ENCODE measurements around the gene QSER1.
"Not testable (repeated sequence)": the region's sequence is repeated elsewhere in the genome, so short reads cannot be mapped to it uniquely, and the experiment has no call there.

Gene QSER1

GRCh38 chr11:32892355-32893092, at the start of gene QSER1:
TSS of gene QSER1 (plus strand) at chr11:32892811. CDS start at chr11:32893126, 315 bp downstream.
- DNase-seq (ENCODE audit: low spot score) = peak; percentile 88

DNA sequence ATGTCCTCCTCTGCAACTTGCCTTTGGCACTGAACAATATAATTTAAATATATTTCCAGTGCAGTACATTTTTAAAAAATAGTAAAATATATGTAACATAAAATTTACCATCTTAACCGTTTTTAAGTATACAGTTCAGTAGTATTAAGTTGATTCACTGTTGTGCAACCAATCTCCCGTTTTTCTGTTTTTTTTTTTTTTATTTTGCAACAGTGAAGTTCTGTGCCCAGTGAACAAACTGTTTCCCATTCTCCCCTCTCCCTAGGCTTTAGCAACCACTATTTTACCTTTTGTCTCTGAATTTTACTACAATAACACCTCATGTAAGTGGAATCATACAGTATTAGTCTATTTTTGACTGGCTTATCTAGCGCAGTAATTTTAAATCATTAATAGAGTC, 49.1 kb upstream of the QSER1 start:
- no peak for DNase-seq (ENCODE audit: low spot score)

GRCh38 chr11:32847511-32847910, 45.1 kb upstream of the QSER1 start:
- DNase-seq (ENCODE audit: low spot score) = no peak

DNA sequence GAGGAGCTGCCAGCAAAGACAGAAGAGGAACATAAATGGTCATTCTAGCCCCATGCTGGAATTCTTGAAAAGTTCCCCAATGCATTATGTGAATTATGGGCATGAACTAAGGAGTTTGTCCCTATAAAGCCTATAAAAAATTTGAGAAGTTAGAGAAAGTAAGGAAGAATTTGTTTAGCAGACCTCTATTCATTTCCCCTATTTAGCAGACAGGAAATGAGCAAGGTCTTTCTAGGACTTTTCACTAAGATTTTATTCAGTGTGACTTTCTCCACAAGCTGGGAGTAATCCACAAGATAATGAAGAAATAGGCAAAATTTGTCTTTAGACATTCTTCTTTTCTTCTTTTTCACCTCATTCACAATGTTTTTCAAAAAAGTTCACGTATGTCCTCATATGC, 42.9 kb upstream of the QSER1 start:
- DNase-seq (ENCODE audit: low spot score) = no peak

GRCh38 chr11:32851251-32851650, 41.4 kb upstream of the QSER1 start:
- DNase-seq (ENCODE audit: low spot score) = no peak

- DNase-seq (ENCODE audit: low spot score) = peak; percentile 40
Observed at GRCh38 chr11:32852207-32852606, 40.4 kb upstream of the QSER1 start.

DNA sequence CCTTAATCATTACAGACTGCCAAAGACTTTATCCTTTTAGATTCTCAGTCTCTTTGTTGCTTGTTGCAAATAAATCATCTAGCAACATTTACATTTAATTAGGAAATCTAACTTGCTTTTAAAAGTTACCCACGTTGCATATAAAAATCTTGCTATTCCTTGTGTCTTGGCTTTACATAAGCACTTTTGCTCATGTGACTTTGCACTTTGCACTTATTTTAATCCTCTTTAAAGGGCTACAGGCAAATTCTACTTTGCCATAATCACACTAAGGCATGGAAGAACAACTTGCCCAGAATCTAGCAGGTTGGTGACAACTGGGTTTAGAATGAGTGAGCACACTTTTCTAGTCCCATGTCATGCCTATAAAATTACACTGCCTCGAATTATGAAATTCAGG, 37.0 kb upstream of the QSER1 start:
- DNase-seq (ENCODE audit: low spot score) = no peak

DNA sequence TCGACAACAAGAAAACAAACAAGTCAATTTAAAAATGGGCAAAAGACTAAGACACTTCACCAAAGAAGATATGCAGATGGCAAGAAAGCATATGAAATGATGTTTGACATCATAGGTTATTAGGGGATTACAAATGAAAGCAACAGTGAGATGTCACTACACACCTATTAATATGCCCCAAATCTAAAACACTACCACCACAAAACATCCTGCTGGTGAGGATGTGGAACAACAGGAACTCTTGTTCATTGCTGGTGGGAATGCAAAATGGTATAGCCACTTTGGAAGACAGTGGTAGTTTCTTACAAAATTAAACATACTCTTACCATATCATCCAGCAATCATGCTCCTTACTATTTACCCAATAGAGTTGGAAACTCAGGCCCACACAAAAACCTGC, 33.9 kb upstream of the QSER1 start:
- no peak for DNase-seq (ENCODE audit: low spot score)

DNA sequence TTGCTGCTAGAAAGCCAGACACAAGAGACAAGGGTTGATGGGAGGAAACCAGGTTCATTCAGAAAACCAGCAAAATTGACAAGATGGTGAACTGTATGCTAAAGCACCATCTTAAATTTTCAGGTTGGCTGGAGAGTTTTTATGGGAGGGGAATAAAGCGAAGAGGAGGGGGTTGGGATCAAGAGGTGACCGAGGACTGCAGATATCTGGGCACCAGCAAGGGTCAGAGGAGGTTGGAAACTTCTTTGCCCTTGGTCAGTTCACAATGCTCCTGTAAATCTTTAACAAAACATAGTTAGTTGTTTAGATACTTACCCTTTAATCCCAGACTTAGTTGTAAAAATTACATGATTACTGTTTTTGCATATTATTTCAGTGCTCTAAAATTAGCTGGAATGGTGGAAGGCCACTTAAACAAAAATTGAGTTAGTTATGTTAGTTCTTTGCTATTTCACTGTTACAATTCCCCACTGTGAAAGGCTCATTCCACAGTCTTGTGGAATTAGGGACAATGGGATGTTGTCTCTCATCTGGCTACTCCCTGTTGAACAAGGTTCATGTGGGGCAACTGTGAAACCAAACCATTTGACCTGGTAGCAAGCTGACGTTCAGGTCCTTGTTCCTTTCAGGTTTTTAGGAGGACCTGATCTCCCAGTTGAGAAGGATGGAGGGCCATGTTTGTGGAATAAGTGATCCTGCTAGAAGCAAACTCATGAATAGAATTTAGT, 30.6 kb upstream of the QSER1 start:
- DNase-seq (ENCODE audit: low spot score) = no peak

DNA sequence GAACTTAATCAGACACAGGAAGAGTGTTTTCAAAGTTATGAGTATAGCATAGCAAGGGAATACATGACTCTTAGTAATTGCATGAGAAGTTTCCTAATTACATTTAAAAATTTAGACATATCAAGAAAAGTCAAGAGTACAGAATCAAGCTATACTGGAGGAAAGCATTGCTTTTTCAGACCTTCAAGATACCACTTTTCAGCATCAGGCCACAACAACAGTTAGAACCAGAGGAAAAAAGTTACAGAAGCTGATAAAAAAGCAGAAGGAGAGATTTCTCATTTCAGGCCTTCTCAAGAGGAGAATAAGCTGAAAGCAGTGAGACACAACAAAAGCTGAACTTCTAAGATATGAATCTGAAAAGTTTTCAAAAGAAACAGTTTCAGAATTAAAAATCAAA, 28.1 kb upstream of the QSER1 start:
- DNase-seq (ENCODE audit: low spot score) = no peak

GRCh38 chr11:32868752-32869151, 23.9 kb upstream of the QSER1 start:
- not testable (repeated sequence) for DNase-seq (ENCODE audit: low spot score)

- DNase-seq (ENCODE audit: low spot score) = no peak
Observed at GRCh38 chr11:32870676-32871075, 21.9 kb upstream of the QSER1 start.

DNA sequence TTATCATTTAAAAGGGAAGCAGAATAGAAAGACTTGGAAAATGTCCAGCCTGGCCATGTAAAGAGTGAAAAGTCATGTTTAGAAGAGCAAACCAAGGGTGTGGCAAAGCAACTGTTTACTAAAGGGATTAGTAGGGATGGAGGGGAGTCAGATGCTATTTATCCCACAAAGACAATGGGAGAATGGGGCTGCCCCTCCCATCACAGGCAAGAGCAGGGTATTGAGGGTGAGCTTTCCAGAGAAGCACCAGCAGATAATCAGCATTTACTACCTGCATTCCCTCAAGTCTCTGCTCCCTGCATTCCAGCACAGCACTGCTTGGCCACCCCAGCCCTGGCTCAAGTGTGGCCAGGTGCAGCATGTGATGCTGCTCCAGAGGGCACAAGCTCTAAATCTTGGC, 18.5 kb upstream of the QSER1 start:
- no peak for DNase-seq (ENCODE audit: low spot score)

GRCh38 chr11:32881286-32881685, 11.3 kb upstream of the QSER1 start:
- DNase-seq (ENCODE audit: low spot score) = no peak

DNA sequence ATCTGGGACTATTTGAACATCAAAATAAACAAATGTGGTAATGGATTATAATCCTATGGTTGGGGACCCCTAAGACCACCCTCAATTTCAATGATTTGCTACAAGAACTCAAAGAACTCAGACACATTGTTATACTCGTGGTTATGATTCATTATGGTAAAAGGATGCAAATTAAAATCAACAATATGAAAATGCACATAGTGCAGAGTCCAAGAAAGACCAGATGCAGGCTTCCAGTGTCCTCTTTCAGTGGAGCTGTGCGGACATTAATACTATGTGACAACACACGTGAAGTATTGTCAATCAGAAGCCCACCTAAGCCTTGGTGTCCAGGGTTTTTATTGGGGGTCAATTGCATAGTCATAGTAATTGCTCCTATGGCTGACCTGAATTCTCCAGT, 9.2 kb upstream of the QSER1 start:
- no peak for DNase-seq (ENCODE audit: low spot score)

GRCh38 chr11:32884023-32884422, 8.6 kb upstream of the QSER1 start:
- DNase-seq (ENCODE audit: low spot score) = no peak

DNA sequence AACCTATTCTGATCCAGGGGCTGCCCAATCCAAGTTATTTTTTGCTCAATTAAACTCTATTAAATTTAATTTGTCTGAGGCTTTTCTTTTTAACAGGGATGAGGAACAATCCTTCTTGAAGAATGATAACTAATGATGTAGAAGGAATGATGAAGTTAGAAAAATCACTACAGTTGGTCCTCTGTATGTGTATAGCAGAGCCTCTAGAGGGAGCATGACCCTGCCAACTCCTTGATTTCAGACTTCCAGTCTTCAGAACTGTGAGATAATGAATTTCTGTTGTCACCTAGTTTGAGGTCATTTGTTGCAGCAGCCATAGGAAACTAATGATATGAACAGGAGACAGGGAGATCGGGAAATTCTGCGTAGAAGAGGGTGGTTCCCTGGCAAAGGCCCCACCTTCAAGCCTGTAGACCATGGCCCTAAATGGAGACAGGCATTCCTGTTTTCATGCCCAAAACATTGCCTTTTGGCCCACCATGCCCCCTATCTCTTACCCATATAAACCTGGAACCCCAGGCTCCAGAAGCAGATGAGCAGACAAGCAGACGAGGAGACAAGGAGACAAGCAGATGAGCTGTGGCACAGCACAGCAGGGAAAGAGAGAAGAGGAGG, 7.7 kb upstream of the QSER1 start:
- DNase-seq (ENCODE audit: low spot score) = peak; percentile 8

DNA sequence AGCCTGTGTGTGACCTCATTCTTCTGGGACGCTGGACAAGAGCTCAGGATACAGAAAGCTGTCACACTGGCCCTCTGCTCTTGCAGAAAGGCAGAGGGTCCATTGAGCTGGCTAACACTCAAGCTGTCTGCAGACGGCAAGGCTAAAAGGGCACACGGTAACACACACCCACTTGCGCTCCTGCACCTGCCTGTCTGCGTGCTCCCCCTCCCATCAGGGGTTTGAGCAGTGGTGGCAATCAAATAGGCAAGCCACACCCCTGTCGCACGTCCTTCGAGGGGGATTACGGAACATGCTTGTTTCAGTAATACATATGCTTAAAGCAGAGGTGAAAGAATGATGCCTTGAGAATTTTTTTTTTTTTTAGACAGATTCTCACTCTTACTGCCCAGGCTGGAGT, 7.1 kb upstream of the QSER1 start:
- DNase-seq (ENCODE audit: low spot score) = no peak

DNA sequence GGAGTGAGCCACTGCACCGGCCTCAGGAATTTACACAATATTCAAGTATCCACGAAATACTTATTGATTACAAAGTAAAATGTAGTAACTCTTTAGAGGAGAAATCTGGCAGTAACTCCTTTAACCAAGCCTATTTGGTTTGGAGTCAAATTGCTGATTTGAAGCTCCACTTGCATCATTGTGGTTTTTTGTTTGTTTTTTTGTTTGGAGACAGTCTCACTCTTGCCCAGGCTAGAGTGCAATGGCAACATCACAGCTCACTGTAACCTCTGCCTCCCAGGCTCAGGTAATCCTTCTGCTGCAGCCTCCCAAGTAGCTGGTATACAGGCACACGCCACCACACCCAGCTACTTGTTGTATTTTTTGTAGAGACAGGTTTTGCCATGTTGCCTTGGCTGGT, 6.4 kb upstream of the QSER1 start:
- no peak for DNase-seq (ENCODE audit: low spot score)

- DNase-seq (ENCODE audit: low spot score) = not testable (repeated sequence)
Observed at GRCh38 chr11:32887707-32888383, 4.8 kb upstream of the QSER1 start.

- DNase-seq (ENCODE audit: low spot score) = not testable (repeated sequence)
Observed at GRCh38 chr11:32888384-32888710, 4.3 kb upstream of the QSER1 start.

- peak; percentile 34 for DNase-seq (ENCODE audit: low spot score)
Observed at GRCh38 chr11:32888805-32889204, 3.8 kb upstream of the QSER1 start.

Measured in AG08395 (cell line).